Karpas-422 (cell line): Measurements from ENCODE around the gene KRTAP23-1. TPM values are rescaled to one million over a fixed set of nuclear protein-coding genes. Genes with fewer than 3 reads are reported as not detected.

Experiments used
- DNase-seq: peaks from one replicate; pipeline ENCODE4 v3.0.0-alpha.2; 2015
- H2AFZ ChIP-seq: fragments of 200-600 bp; sonication (generic); 2 replicates; pipeline ENCODE4 v1.6.1; 2014; ENCODE audit warnings: antibody characterized with exemption, low read length, mixed read lengths
- H3K27ac ChIP-seq: fragments of 200-600 bp; sonication (generic); 2 replicates; pipeline ENCODE4 v1.5.1; 2014; ENCODE audit warnings: mild to moderate bottlenecking, low read length, moderate library complexity
- H3K27me3 ChIP-seq: fragments of 200-600 bp; sonication (generic); 2 replicates; pipeline ENCODE4 v1.6.1; 2014; ENCODE audit warnings: low read length, mixed read lengths
- H3K36me3 ChIP-seq: fragments of 200-600 bp; sonication (generic); 2 replicates; pipeline ENCODE4 v1.6.1; 2014; ENCODE audit warnings: low read length, mixed read lengths; ENCODE audit not compliant: insufficient read depth
- H3K4me1 ChIP-seq: fragments of 200-600 bp; sonication (generic); 2 replicates; pipeline ENCODE4 v1.6.1; 2014; ENCODE audit warnings: mild to moderate bottlenecking, low read length, mixed read lengths
- H3K4me2 ChIP-seq: fragments of 200-600 bp; sonication (generic); 2 replicates; pipeline ENCODE4 v1.6.1; 2014; ENCODE audit warnings: low read length, low read depth, mild to moderate bottlenecking; ENCODE audit not compliant: poor library complexity, severe bottlenecking
- H3K4me3 ChIP-seq: fragments of 200-600 bp; sonication (generic); 2 replicates; pipeline ENCODE4 v1.5.1; 2014; ENCODE audit warnings: mild to moderate bottlenecking, antibody characterized with exemption, low read length, mixed read lengths
- H3K79me2 ChIP-seq: fragments of 200-600 bp; sonication (generic); 2 replicates; pipeline ENCODE4 v1.6.1; 2014; ENCODE audit warnings: mild to moderate bottlenecking, low read length, mixed read lengths
- H3K9ac ChIP-seq: fragments of 200-600 bp; sonication (generic); 2 replicates; pipeline ENCODE4 v1.6.0; 2014; ENCODE audit warnings: low read length
- H3K9me2 ChIP-seq: fragments of 200-600 bp; sonication (generic), shearing (Covaris generic); replicated peaks from 2 replicates; pipeline ENCODE4 v1.6.0; 2014; ENCODE audit warnings: mild to moderate bottlenecking, low read length, moderate library complexity; ENCODE audit not compliant: insufficient read depth
- H3K9me3 ChIP-seq: fragments of 300-700, 200-600 bp; sonication (generic); 2 replicates; pipeline ENCODE4 v1.6.1; 2014; ENCODE audit warnings: low read length, mixed read lengths
- H4K20me1 ChIP-seq: fragments of 200-600 bp; sonication (generic); 2 replicates; pipeline ENCODE4 v1.6.1; 2014; ENCODE audit warnings: mild to moderate bottlenecking, antibody characterized with exemption, low read length, low read depth; ENCODE audit not compliant: insufficient read depth
- total RNA-seq: library from RNA; depleted of rRNA; stranded (reverse); fragments of >200 nt; shearing (Covaris generic); gene quantifications from 2 replicates; pipeline ENCODE4 v1.2.3, GENCODE V29; 2014; ENCODE audit warnings: low replicate concordance

Gene KRTAP23-1
- total RNA-seq, 1 experiment from 2014 or later, result not detected

GRCh38 chr21:30332681-30333080, 15.7 kb downstream of the KRTAP23-1 start:
- Histone ChIP-seq H3K27ac (no peak overlapping the region), H3K79me2 (no peaks in the 10 kb centered on the region), H2AFZ (no peak overlapping the region), H3K4me1 (no peaks in the 10 kb centered on the region), H3K36me3 (no peaks in the 10 kb centered on the region), H3K4me3 (no peak overlapping the region), H3K9me3 (no peaks in the 10 kb centered on the region), H3K9ac (no peak overlapping the region), H3K9me2 (no peaks in the 10 kb centered on the region), H4K20me1 (no peaks in the 10 kb centered on the region), H3K4me2 (no peak overlapping the region), H3K27me3 (no peaks in the 10 kb centered on the region)
- DNase-seq, result no peak

- Histone ChIP-seq H4K20me1 (no peaks in the 10 kb centered on the region), H3K4me2 (no peak overlapping the region), H3K9me3 (no peaks in the 10 kb centered on the region; the same call in 1 of the 2 replicates), H3K79me2 (no peaks in the 10 kb centered on the region), H3K4me3 (no peak overlapping the region), H3K27ac (no peak overlapping the region), H3K36me3 (no peaks in the 10 kb centered on the region), H3K27me3 (no peaks in the 10 kb centered on the region), H2AFZ (no peak overlapping the region), H3K9me2 (no peaks in the 10 kb centered on the region), H3K4me1 (no peaks in the 10 kb centered on the region), H3K9ac (no peak overlapping the region)
- no peak for DNase-seq
Measured at GRCh38 chr21:30329203-30329875, 19.1 kb downstream of the KRTAP23-1 start.

- no peak overlapping the region for H3K4me2 ChIP-seq
- H3K9ac ChIP-seq, result no peak overlapping the region
- no peak overlapping the region for H3K4me3 ChIP-seq
- no peaks in the 10 kb centered on the region for H4K20me1 ChIP-seq
- H3K4me1 ChIP-seq, result no peaks in the 10 kb centered on the region
- DNase-seq, result no peak
- H3K27me3 ChIP-seq, result no peaks in the 10 kb centered on the region
- H3K79me2 ChIP-seq, result no peaks in the 10 kb centered on the region
- H3K9me3 ChIP-seq, result no peaks in the 10 kb centered on the region; the same call in 1 of the 2 replicates
- no peaks in the 10 kb centered on the region for H3K9me2 ChIP-seq
- H2AFZ ChIP-seq, result no peak overlapping the region
- H3K27ac ChIP-seq, result no peak overlapping the region
- H3K36me3 ChIP-seq, result no peaks in the 10 kb centered on the region
Measured at GRCh38 chr21:30326390-30326789, 22.0 kb downstream of the KRTAP23-1 start.

GRCh38 chr21:30320215-30320614, 28.2 kb downstream of the KRTAP23-1 start, which contains the start of gene KRTAP26-1:
KRTAP26-1 (minus strand) TSS chr21:30320315; CDS start chr21:30320035, 280 bp downstream.
- Histone ChIP-seq H2AFZ (no peak within 1 kb of the TSS), H3K4me1 (no peaks in the 10 kb centered on the region), H3K27ac (no peak within 1 kb of the TSS), H3K36me3 (no peaks in the 10 kb centered on the region), H3K27me3 (no peaks in the 10 kb centered on the region), H3K9me3 (no peaks in the 10 kb centered on the region), H4K20me1 (no peaks in the 10 kb centered on the region), H3K9ac (no peak within 1 kb of the TSS), H3K9me2 (no peaks in the 10 kb centered on the region), H3K79me2 (no peaks in the 10 kb centered on the region), H3K4me3 (no peak within 1 kb of the TSS), H3K4me2 (no peak within 1 kb of the TSS)
- no peak for DNase-seq

- H3K27me3 ChIP-seq, result no peaks in the 10 kb centered on the region
- no peaks in the 10 kb centered on the region for H4K20me1 ChIP-seq
- H3K9me2 ChIP-seq, result no peaks in the 10 kb centered on the region
- H3K79me2 ChIP-seq, result no peaks in the 10 kb centered on the region
- no peak overlapping the region for H3K4me2 ChIP-seq
- no peak overlapping the region for H3K4me3 ChIP-seq
- H3K27ac ChIP-seq, result no peak overlapping the region
- no peaks in the 10 kb centered on the region for H3K4me1 ChIP-seq
- H3K9ac ChIP-seq, result no peak overlapping the region
- H3K9me3 ChIP-seq, result no peaks in the 10 kb centered on the region
- no peak overlapping the region for H2AFZ ChIP-seq
- DNase-seq, result no peak
- no peaks in the 10 kb centered on the region for H3K36me3 ChIP-seq
Measured at GRCh38 chr21:30315701-30316100, 32.7 kb downstream of the KRTAP23-1 start.

GRCh38 chr21:30306884-30307283, 41.5 kb downstream of the KRTAP23-1 start:
- Histone ChIP-seq H3K4me3 (no peak overlapping the region), H3K27ac (no peak overlapping the region), H4K20me1 (no peaks in the 10 kb centered on the region), H3K4me2 (no peak overlapping the region), H3K36me3 (no peaks in the 10 kb centered on the region), H3K4me1 (no peaks in the 10 kb centered on the region), H3K27me3 (no peaks in the 10 kb centered on the region), H3K9me3 (no peaks in the 10 kb centered on the region; the same call in 1 of the 2 replicates), H2AFZ (no peak overlapping the region), H3K9ac (no peak overlapping the region), H3K9me2 (no peaks in the 10 kb centered on the region), H3K79me2 (no peaks in the 10 kb centered on the region)
- no peak for DNase-seq

- H3K79me2 ChIP-seq, result no peaks in the 10 kb centered on the region
- H2AFZ ChIP-seq, result no peak overlapping the region
- no peaks in the 10 kb centered on the region for H3K9me2 ChIP-seq
- no peak overlapping the region for H3K4me2 ChIP-seq
- no peak overlapping the region for H3K27ac ChIP-seq
- DNase-seq, result no peak
- no peaks in the 10 kb centered on the region; the same call in 1 of the 2 replicates for H3K9me3 ChIP-seq
- H3K4me3 ChIP-seq, result no peak overlapping the region
- H4K20me1 ChIP-seq, result no peaks in the 10 kb centered on the region
- no peaks in the 10 kb centered on the region for H3K27me3 ChIP-seq
- no peak overlapping the region for H3K9ac ChIP-seq
- H3K4me1 ChIP-seq, result no peaks in the 10 kb centered on the region
- H3K36me3 ChIP-seq, result no peaks in the 10 kb centered on the region
Measured at GRCh38 chr21:30305136-30305535, 43.3 kb downstream of the KRTAP23-1 start.
